Measurements from ENCODE around the gene CNTNAP2. TPM values are rescaled to one million over a fixed set of nuclear protein-coding genes. Genes with fewer than 3 reads are reported as not detected.

The CNTNAP2 gene
- total and polyA plus RNA-seq, 2 of the 13 experiments (the other 11 are each of a cell fraction or from before 2014, with no cell fraction given): 0.40 to 0.42 TPM

DNA sequence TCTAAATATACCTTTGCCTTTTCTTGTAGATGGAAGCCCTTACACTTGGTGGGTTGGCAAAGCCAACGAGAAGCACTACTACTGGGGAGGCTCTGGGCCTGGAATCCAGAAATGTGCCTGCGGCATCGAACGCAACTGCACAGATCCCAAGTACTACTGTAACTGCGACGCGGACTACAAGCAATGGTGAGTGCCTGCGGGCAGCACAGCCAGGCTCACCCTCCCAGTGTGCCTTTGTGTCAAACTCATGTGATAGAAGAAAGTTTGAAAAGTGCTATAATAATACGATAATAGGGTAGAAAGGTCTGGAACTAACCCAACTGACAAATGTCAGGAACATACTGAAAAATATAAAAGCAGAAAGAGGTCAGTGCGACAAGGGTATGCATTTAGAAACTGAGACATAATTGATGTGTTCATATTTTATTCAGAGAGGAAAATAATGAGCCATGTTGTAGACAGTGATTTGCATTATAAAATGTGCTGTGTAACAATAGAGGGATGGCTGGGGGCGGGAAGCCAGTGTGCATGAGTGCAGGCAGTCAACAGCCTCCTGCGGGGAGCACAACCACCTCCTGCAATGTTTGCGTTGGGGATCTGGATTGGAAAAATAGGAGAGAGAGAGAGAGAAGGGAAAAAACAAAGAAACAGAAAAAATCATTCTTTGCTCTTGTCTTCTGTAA lies 1787.1 kb downstream of the CNTNAP2 start (continued):
- TF ChIP-seq, protein P1, sequence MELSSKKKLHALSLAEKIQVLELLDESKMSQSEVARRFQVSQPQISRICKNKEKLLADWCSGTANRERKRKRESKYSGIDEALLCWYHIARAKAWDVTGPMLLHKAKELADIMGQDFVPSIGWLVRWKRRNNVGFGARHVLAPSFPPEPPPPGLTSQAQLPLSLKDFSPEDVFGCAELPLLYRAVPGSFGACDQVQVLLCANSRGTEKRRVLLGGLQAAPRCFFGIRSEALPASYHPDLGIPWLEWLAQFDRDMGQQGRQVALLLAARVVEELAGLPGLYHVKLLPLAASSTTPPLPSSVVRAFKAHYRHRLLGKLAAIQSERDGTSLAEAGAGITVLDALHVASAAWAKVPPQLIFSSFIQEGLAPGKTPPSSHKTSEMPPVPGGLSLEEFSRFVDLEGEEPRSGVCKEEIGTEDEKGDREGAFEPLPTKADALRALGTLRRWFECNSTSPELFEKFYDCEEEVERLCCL (CRISPR knock-in tag; IDR thresholded peaks at IDR 0.05; ENCODE audit: borderline replicate concordance): no peak
- TF ChIP-seq ZMYM4 (CRISPR knock-in tag; IDR thresholded peaks at IDR 0.05) (no peak), ZC3H4 (CRISPR knock-in tag; IDR thresholded peaks at IDR 0.05; ENCODE audit: borderline replicate concordance) (no peak), SP140L (CRISPR knock-in tag; IDR thresholded peaks at IDR 0.05; ENCODE audit: borderline replicate concordance) (no peak)
- TF ChIP-seq, protein P2, sequence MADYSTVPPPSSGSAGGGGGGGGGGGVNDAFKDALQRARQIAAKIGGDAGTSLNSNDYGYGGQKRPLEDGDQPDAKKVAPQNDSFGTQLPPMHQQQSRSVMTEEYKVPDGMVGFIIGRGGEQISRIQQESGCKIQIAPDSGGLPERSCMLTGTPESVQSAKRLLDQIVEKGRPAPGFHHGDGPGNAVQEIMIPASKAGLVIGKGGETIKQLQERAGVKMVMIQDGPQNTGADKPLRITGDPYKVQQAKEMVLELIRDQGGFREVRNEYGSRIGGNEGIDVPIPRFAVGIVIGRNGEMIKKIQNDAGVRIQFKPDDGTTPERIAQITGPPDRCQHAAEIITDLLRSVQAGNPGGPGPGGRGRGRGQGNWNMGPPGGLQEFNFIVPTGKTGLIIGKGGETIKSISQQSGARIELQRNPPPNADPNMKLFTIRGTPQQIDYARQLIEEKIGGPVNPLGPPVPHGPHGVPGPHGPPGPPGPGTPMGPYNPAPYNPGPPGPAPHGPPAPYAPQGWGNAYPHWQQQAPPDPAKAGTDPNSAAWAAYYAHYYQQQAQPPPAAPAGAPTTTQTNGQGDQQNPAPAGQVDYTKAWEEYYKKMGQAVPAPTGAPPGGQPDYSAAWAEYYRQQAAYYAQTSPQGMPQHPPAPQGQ (CRISPR knock-in tag; IDR thresholded peaks at IDR 0.05; ENCODE audit: borderline replicate concordance): no peak

DNA sequence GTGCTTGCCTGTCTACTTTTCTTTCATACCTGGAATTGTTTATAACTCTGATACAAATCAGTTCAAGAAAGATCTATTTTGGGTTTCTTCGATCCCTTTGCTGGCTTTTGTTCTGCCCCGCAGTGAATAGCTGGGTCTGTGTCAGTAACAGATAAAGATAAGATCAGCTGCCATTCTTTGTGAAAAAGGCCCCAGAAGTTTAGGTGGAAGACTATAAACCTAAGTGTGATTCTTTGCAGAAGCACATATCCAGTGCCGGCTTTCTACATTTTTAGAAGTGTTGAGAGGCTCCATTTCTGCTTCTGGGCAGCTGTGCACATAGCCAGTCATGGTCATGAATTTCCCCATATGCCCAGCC lies 1787.6 kb downstream of the CNTNAP2 start:
- DNase-seq (ENCODE audit: low spot score): no peak
- Histone ChIP-seq H3K4me3 (replicated peaks in 1 of 3; ENCODE audit: insufficient read depth in 1 of 3, low read depth in 2 of 3, low read length in 3 of 3) (no peak overlapping the region), H3K9me3 (ENCODE audit: low read length) (no peaks in the 10 kb centered on the region), H3K79me2 (ENCODE audit: insufficient read depth, low read length) (no peaks in the 10 kb centered on the region), H2AFZ (ENCODE audit: low read length) (no peak overlapping the region), H3K27me3 (ENCODE audit: control insufficient read depth in 1 of 2, insufficient read depth in 2 of 2, low read length in 2 of 2) (no peaks in the 10 kb centered on the region), H4K20me1 (ENCODE audit: insufficient read depth, low read length) (no peaks in the 10 kb centered on the region), H3K27ac (ENCODE audit: extremely low read length, insufficient read depth, low read length) (no peak overlapping the region), H3K4me2 (ENCODE audit: low read depth, low read length) (no peak overlapping the region), H3K9ac (ENCODE audit: insufficient read depth, low read depth, low read length) (no peak overlapping the region), H3K4me1 (ENCODE audit: insufficient read depth, low read length) (no peaks in the 10 kb centered on the region), H3K36me3 (replicated peaks in 1 of 2; ENCODE audit: control insufficient read depth in 1 of 2, insufficient read depth in 2 of 2, low read length in 2 of 2) (no peaks in the 10 kb centered on the region)
- no peak for ATAC-seq
- no TSS peak for BruUV-seq (replicated peaks)
- in situ Hi-C loops (cut with HindIII; ENCODE audit: extremely low pct_ligation_motif_present, low pct_unique_long_range_greater_than_20kb): no loop called here
- WGBS (ENCODE audit: low lambda C conversion rate): 38% methylated on average over 3 of the region's 3 CpGs
- intact Hi-C loops (cut with micrococcal nuclease; ENCODE audit: unreplicated experiment): no loop called here
- no peak for FAIRE-seq
- ChIA-PET CTCF (ENCODE audit: low intra/inter-chr PET ratio, low total read pairs) (no interaction called here), POLR2A (no interaction called here)
- no peak for TF ChIP-seq MEIS1 (CRISPR knock-in tag; IDR thresholded peaks at IDR 0.05; ENCODE audit: borderline replicate concordance)
- no peak for TF ChIP-seq KMT2A (CRISPR knock-in tag; IDR thresholded peaks at IDR 0.05)
- no peak for TF ChIP-seq REXO4 (CRISPR knock-in tag; IDR thresholded peaks at IDR 0.05; ENCODE audit: borderline replicate concordance)
- TF ChIP-seq ZNF607 (CRISPR knock-in tag; IDR thresholded peaks at IDR 0.05; ENCODE audit: borderline replicate concordance): no peak
- TF ChIP-seq HDAC2 (CRISPR knock-in tag; IDR thresholded peaks at IDR 0.05): no peak
- TF ChIP-seq GTF3A (CRISPR knock-in tag; conservative IDR thresholded peaks at IDR 0.05): no peak
- no peak for TF ChIP-seq ZNF101 (CRISPR knock-in tag; IDR thresholded peaks at IDR 0.05; ENCODE audit: borderline replicate concordance, low read depth)
- no peak for TF ChIP-seq ZNF713 (CRISPR knock-in tag; IDR thresholded peaks at IDR 0.05)
- no peak for TF ChIP-seq ZNF776 (CRISPR knock-in tag; IDR thresholded peaks at IDR 0.05)
- no peak for TF ChIP-seq MIER3 (CRISPR knock-in tag; IDR thresholded peaks at IDR 0.05; ENCODE audit: borderline replicate concordance)
- TF ChIP-seq, protein P3, sequence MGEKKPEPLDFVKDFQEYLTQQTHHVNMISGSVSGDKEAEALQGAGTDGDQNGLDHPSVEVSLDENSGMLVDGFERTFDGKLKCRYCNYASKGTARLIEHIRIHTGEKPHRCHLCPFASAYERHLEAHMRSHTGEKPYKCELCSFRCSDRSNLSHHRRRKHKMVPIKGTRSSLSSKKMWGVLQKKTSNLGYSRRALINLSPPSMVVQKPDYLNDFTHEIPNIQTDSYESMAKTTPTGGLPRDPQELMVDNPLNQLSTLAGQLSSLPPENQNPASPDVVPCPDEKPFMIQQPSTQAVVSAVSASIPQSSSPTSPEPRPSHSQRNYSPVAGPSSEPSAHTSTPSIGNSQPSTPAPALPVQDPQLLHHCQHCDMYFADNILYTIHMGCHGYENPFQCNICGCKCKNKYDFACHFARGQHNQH (CRISPR knock-in tag; IDR thresholded peaks at IDR 0.05): no peak
- TF ChIP-seq ZFP36 (IDR thresholded peaks at IDR 0.05; ENCODE audit: borderline replicate concordance, low read depth, low read length, partially characterized antibody): no peak
- no peak for TF ChIP-seq ZNF562 (CRISPR knock-in tag; IDR thresholded peaks at IDR 0.05; ENCODE audit: borderline replicate concordance)
- TF ChIP-seq SOX13 (IDR thresholded peaks at IDR 0.05): no peak
- TF ChIP-seq SOX13 (CRISPR knock-in tag; conservative IDR thresholded peaks at IDR 0.05 in 1 of 2, IDR thresholded peaks at IDR 0.05 in 1 of 2): no peak
